Breast epithelium (tissue), 3 donors: Measurements from ENCODE around the gene MAD1L1.

Source experiments
- POLR2A ChIP-seq: fragments of 450-650 bp; IDR thresholded peaks from one replicate; pipeline ENCODE4 v1.6.1; 2016; ENCODE audit warnings: antibody characterized with exemption, mild to moderate bottlenecking, moderate library complexity
- POLR2AphosphoS5 ChIP-seq, 3 donors: sonication (generic); formaldehyde crosslinking; IDR thresholded peaks; one replicate each; pipeline ENCODE4 v1.6.1; 2017; ENCODE audit warnings: antibody characterized with exemption in 3 of 3
- TF ChIP-seq, protein P1 (sequence below), 3 donors: fragments of 450-650 bp; IDR thresholded peaks; one replicate each; pipeline ENCODE4 v1.5.1; 2016 to 2017; ENCODE audit warnings: antibody characterized with exemption in 3 of 3, mild to moderate bottlenecking in 3 of 3, moderate library complexity in 3 of 3

DNA sequence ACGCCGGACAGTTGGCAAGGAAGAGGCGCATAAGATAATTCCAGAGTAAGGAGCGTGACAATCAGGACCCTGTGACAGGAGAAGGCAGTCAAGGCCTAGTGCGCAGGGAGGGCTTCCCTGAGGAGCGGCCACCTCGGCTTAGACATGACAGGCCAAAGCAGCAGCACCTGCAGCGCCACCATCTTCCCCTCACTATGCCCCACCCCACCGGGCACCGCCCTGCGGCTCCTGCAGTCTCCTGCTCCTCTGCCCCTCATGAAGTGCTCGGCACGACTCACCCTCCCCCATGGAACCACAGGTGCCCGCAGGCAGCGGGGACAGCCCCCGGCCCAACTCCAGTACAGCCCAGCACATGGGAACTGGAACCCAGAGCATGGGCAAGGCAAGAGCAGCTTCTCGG is 11.8 kb downstream of the MAD1L1 start:
- TF ChIP-seq POLR2AphosphoS5 (IDR thresholded peaks at IDR 0.05): no peak
- TF ChIP-seq, protein P1, sequence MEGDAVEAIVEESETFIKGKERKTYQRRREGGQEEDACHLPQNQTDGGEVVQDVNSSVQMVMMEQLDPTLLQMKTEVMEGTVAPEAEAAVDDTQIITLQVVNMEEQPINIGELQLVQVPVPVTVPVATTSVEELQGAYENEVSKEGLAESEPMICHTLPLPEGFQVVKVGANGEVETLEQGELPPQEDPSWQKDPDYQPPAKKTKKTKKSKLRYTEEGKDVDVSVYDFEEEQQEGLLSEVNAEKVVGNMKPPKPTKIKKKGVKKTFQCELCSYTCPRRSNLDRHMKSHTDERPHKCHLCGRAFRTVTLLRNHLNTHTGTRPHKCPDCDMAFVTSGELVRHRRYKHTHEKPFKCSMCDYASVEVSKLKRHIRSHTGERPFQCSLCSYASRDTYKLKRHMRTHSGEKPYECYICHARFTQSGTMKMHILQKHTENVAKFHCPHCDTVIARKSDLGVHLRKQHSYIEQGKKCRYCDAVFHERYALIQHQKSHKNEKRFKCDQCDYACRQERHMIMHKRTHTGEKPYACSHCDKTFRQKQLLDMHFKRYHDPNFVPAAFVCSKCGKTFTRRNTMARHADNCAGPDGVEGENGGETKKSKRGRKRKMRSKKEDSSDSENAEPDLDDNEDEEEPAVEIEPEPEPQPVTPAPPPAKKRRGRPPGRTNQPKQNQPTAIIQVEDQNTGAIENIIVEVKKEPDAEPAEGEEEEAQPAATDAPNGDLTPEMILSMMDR (IDR thresholded peaks at IDR 0.05): no peak
- no peak for TF ChIP-seq POLR2A
